GM19468 (cell line): ENCODE measurements around the gene CDH12.

Experiments used
- ATAC-seq: cut with Tn5 transposase; IDR thresholded peaks from one replicate; pipeline ENCODE4 v1.9.1; 2021; ENCODE audit warnings: mild to moderate bottlenecking, moderate library complexity, moderate number of reproducible peaks; ENCODE audit not compliant: unreplicated experiment; ENCODE audit errors: extremely low read depth

CDH12 gene

GRCh38 chr5:21918451-21918850, 934.7 kb downstream of the CDH12 start:
- no peak for ATAC-seq

- no peak for ATAC-seq
These were observed 942.4 kb downstream of the CDH12 start for GRCh38 chr5:21910731-21911130.

GRCh38 chr5:21895766-21896350, 957.3 kb downstream of the CDH12 start:
- ATAC-seq = no peak

- ATAC-seq = no peak
These were observed 960.0 kb downstream of the CDH12 start for GRCh38 chr5:21893161-21893560.

- ATAC-seq = no peak
These were observed 963.6 kb downstream of the CDH12 start for GRCh38 chr5:21889581-21889980.

- no peak for ATAC-seq
These were observed 970.9 kb downstream of the CDH12 start for GRCh38 chr5:21882074-21882745.

- no peak for ATAC-seq
These were observed 973.0 kb downstream of the CDH12 start for GRCh38 chr5:21880164-21880563.

GRCh38 chr5:21862986-21863385, 990.2 kb downstream of the CDH12 start:
- no peak for ATAC-seq

GRCh38 chr5:21858441-21858840, 994.7 kb downstream of the CDH12 start:
- no peak for ATAC-seq

- ATAC-seq = no peak
These were observed 996.2 kb downstream of the CDH12 start for GRCh38 chr5:21856987-21857386.

GRCh38 chr5:21847300-21847699, 1005.8 kb downstream of the CDH12 start:
- no peak for ATAC-seq

- no peak for ATAC-seq
These were observed 1008.2 kb downstream of the CDH12 start for GRCh38 chr5:21844960-21845359.

- ATAC-seq = no peak
These were observed 1018.3 kb downstream of the CDH12 start for GRCh38 chr5:21834863-21835262.

GRCh38 chr5:21831145-21831787, 1021.9 kb downstream of the CDH12 start:
- ATAC-seq = peak; percentile 75

- no peak for ATAC-seq
These were observed 1026.3 kb downstream of the CDH12 start for GRCh38 chr5:21826884-21827283.

- ATAC-seq = no peak
These were observed 1029.6 kb downstream of the CDH12 start for GRCh38 chr5:21823588-21823987.

- ATAC-seq = no peak
These were observed 1030.0 kb downstream of the CDH12 start for GRCh38 chr5:21823076-21823574.

- no peak for ATAC-seq
These were observed 1032.6 kb downstream of the CDH12 start for GRCh38 chr5:21820527-21820926.

GRCh38 chr5:21818370-21818720, 1034.8 kb downstream of the CDH12 start:
- ATAC-seq = no peak

- ATAC-seq = no peak
These were observed 1035.3 kb downstream of the CDH12 start for GRCh38 chr5:21817668-21818369.

- no peak for ATAC-seq
These were observed 1042.3 kb downstream of the CDH12 start for GRCh38 chr5:21810737-21811316.
